HG03565 (cell line): ENCODE measurements around the gene HIPK3.
"Not testable (repeated sequence)": the region's sequence is repeated elsewhere in the genome, so short reads cannot be mapped to it uniquely, and the experiment has no call there.

Experiments
- ATAC-seq: cut with Tn5 transposase; IDR thresholded peaks from one replicate; pipeline ENCODE4 v1.9.1; 2021; ENCODE audit warnings: mild to moderate bottlenecking, moderate library complexity; ENCODE audit not compliant: unreplicated experiment

Gene HIPK3

DNA sequence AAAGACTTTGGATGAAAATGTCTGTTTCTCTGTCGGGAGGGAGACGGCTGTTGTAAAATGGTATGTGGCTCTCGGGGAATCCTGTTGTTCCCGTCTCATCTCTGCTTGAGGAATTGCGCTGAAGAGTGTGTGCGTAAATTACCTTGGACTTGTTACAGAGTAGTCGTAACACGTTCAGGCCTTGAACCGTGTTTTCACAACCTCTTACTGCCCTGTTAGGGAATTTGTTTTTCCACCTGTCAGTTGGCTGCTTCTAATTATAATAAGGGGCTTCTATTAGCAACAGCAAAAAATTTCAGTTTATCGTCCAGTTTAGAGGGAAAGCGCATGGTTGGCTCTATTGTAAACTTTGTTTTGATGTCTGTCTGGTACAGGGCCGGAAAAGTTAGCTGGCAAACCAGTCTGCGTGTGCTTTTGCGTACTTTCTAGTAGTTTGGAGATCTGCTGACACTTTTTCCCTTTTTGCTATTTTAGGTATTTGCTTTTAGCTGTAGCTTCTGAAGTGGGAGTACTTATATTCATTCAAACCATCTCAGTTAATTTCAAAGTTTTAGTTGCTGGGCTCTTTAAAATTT lies 1.5 kb downstream of the HIPK3 start:
- peak; percentile 16 for ATAC-seq

GRCh38 chr11:33259869-33260268 lies 2.7 kb downstream of the HIPK3 start:
- ATAC-seq: no peak

DNA sequence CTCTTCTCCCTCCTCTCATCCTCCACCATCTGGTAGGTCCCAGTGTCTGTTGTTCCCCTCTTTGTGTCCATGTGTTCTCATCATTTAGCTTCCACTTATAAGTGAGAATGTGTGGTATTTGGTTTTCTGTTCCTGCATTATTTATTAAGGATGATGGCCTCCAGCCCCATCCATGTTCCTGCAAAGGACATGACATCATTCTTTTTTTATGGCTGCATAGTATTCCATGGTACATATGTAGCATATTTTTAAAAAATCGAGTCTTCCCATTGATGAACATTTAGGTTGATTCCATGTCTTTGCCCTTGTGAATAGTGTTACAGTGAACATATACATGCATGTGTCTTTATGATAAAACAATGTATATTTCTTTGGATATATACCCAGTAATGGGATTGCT lies 4.2 kb downstream of the HIPK3 start:
- ATAC-seq: not testable (repeated sequence)

GRCh38 chr11:33262011-33262645 lies 4.9 kb downstream of the HIPK3 start:
- no peak for ATAC-seq

- ATAC-seq: no peak
Observed at GRCh38 chr11:33263549-33263948, 6.4 kb downstream of the HIPK3 start.

- ATAC-seq: no peak
Observed at GRCh38 chr11:33264926-33265325, 7.7 kb downstream of the HIPK3 start.

GRCh38 chr11:33266393-33267215 lies 9.4 kb downstream of the HIPK3 start:
- ATAC-seq: no peak

- no peak for ATAC-seq
Observed at GRCh38 chr11:33268945-33269540, 11.9 kb downstream of the HIPK3 start.

- ATAC-seq: no peak
Observed at GRCh38 chr11:33269822-33270221, 12.6 kb downstream of the HIPK3 start.

- ATAC-seq: no peak
Observed at GRCh38 chr11:33271059-33271458, 13.9 kb downstream of the HIPK3 start.

GRCh38 chr11:33272338-33273107 lies 15.3 kb downstream of the HIPK3 start:
- ATAC-seq: no peak

DNA sequence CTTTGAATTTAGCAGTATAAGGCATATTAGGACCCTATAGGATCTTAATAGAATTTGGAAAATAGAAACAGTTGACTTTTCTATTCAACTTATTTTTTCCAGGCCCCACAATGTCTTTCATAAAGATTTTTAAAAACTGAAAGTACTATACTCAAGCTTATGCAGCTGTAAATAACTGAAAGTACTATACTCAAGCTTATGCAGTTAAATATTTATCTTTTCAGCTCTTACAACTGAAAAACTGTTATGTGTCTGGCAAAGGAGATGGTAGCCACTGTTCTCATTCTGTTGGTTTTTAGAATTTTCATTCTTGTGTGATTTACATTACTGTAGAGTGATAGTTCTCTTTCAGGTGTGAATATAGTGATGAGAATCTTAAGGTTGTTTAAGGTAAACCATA lies 16.5 kb downstream of the HIPK3 start:
- no peak for ATAC-seq

DNA sequence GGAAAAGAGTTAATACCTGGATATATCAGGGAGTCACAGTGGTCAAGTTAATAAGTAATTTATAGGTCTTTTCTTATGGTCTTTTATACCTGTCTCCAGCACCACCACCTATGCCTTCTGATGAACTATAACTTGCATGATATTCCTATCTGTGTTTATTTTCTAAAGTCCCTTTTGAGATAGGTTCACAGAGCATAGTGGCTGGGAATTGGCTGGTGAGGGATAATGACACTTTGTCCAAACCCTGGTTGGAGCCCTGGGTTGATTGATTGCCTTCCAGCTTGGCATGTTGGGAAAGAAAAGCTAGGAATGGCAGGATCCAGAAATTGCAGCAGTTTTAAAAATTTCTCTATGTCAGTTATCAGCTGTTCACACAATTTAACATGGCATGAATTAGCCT lies 23.2 kb downstream of the HIPK3 start:
- ATAC-seq: no peak

- ATAC-seq: no peak
Observed at GRCh38 chr11:33281758-33282157, 24.6 kb downstream of the HIPK3 start.

GRCh38 chr11:33284818-33285217 lies 27.6 kb downstream of the HIPK3 start:
- no peak for ATAC-seq

DNA sequence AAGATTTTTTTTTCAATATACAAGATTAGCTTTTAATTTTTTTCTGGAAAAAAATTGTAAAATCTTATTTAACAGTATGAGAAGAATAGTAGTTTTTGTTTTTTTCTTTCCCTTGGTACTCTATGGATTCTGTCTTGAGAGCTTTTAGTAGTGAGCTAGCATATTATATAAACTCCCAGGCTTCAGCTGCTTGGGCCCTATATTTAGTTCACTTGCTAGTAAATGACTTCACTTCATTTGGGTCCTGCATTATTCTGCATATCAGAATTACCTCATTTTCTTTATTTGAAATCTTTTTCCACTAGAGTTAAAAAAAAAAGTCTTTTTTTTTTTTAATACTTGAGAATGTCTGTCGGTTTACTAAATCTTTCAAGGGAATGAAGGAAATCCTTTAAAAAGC lies 33.1 kb downstream of the HIPK3 start:
- no peak for ATAC-seq

DNA sequence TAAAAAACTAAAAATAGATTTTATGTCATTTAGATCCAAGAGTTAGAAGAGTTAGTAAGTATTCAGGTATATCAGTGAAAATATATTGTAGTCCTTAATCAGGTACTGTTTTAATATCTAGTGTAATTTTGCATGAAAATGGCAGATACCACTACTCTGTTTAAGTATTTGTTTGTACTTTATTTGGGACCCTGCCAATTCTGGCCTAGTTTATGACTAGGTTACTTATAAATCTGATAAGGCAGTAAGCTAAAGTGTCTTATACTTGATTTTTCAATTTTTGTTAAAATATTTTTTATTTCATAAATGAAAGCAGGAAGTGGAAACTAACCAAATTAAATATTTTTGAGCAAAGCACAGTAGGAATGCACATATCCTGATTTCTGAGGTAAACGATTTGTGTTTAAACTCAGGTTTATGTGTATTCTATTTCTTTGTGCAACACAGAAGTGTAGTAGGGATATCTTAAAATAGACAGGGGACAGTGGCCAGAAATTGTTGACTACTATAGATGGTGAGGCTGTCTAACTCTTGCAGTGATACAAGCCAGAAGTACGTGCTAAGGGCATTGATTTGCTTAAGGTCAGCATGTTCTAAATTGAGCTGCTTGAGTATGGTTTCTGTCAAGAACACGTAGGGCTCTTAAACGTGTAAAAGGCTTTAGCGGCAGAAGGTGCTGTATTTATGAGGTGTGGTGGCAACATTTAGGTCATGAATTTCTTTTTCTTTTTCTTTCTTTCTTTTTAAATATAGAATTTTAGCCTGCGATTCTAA lies 34.0 kb downstream of the HIPK3 start:
- peak; percentile 95 for ATAC-seq

DNA sequence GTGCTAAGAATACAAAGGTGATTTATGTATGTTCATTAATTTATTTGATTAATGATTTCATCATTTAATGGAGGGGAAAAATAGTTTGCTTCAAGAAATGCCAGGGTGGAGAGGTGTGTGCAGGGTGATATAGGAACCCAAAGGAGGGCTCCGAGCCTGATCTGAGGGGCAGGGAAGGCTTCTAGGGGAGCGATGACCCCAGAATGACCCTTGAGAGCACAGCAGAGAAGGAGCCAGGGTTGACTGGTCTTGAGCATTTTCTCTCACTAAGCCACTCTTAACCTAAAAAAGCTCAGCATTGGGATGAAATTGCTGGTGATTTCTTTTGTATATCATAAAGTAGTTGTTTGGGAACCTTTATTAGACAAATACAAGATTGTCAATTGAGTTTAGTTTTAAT lies 35.1 kb downstream of the HIPK3 start:
- no peak for ATAC-seq

DNA sequence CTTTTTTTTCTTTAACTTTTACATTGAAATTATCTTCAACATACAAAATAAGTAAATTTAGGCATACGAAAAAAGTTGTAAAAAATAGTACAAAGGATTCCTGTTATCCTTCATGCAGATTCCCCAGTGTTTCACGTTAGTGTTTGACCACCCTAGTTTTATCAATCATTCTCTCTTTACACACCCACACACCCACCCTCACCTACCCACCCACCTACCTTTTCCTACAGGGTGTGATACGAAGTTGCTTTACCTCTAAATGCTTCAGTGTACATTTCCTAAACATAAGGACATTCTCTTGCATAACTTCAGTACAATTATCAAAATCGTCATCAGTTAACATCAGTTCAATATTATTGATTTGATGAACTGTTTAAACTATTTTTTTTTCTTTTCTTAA lies 37.0 kb downstream of the HIPK3 start:
- ATAC-seq: no peak

- ATAC-seq: no peak
Observed at GRCh38 chr11:33294797-33295196, 37.6 kb downstream of the HIPK3 start.
